GM18951 (cell line): ENCODE results near the gene EBF3.

ENCODE experiments used
- POLR2A ChIP-seq: IDR thresholded peaks from 4 replicates; pipeline ENCODE4 v1.6.1; 2011; ENCODE audit warnings: mild to moderate bottlenecking; ENCODE audit not compliant: insufficient read length, insufficient read depth; ENCODE audit errors: extremely low read depth
- in situ Hi-C: fragments of 300-500 bp; cut with MboI; formaldehyde crosslinking; loops from one replicate; pipeline ENCODE4 v1.12.0; 2022; ENCODE audit warnings: low sequenced_read_pairs, mixed read lengths, inconsistent platforms; ENCODE audit not compliant: unreplicated experiment

EBF3 gene

DNA sequence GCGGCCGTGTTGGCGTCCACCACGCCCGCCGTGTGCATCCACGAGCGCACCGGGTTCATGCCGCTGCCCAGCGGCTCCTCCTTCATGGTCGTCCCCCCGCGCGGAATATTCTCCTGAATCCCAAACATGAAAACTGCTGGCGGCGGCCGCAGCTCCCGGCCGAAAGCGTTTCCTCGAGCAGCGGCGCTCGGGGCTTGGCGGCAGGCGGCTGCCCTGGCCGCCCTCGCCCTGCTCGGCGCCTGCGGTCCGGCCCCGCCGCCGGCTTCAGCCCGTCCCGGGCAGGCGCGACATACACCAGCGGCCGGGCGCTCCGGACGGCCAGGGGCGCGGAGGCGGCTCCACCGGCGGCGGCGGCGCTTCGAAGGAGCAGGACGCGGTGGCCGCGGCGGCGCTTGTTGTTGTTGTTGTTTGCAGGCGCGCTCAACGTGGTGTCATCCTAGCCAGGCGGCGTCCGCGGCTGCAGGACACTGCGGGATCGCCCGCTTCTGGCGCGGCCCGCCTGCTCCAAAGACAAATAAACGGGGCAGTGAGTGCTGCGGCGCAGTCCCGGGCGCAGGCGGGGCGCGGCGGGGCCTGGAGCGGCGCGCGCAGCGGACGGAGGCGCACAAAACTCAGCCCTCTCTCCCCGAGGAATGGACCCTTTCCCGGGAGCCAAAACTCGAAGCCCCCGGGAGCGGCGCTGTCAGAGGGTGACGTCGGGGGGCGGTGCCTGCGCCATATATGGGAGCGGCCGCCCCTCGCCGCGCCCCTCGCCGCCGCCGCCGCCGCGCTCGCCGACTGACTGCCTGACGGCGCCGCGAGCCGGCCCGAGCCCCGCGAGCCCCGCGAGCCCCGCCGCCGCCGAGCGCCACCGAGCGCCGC, at the start of gene EBF3:
Gene EBF3, minus strand, starts transcription at position 634 of the 861 bp plus-strand sequence. Its CDS starts 506 bp downstream, at position 128.
- no peak for TF ChIP-seq POLR2A
- in situ Hi-C loops = no loop called here

DNA sequence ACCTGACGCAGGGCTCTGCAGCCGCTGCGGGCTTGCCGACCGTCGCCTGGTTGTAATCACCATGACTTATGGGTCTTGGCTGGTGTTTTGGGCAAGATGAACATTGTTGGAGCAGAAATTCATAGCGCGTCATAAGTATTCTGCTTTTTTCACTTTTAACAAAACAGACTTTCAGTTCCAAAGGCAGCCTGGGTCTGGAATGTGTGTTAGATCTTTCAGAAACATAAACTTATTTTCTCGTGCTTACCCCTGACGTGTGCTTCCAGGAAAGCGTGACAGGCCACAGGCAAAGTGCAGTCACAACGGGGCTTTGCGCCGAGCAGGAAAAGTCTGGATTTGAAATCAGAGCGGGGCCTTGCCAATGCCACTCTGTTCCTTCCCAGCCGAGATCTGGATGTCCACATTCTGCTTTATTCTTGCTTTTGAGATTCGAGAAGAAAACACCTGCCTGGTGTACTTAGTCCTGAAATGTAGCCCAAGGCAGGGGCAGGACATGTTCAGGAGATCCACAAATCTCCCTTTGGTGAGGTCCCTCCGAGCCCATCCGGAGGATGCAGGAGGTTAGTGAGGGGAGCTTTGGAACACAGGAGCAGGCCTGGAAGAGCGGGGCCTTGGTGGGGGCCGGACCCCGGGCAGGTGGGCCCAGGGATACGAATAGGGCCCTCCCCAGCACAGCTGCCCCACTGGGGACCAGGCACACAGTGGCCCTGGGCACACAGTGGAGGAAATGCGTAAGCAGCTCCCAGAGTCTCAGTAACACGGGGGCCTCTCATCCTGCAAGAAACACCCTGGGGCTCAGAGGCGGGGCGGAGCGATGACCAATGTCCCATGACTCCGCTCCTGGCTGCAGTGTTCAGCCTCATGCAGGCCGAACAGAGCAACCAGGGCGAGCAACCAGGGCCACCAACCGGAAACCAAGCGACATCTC, 49.5 kb upstream of the EBF3 start:
- in situ Hi-C loops = no loop called here
- no peak for TF ChIP-seq POLR2A

GRCh38 chr10:130012129-130012528, 48.1 kb upstream of the EBF3 start:
- in situ Hi-C loops = no loop called here

DNA sequence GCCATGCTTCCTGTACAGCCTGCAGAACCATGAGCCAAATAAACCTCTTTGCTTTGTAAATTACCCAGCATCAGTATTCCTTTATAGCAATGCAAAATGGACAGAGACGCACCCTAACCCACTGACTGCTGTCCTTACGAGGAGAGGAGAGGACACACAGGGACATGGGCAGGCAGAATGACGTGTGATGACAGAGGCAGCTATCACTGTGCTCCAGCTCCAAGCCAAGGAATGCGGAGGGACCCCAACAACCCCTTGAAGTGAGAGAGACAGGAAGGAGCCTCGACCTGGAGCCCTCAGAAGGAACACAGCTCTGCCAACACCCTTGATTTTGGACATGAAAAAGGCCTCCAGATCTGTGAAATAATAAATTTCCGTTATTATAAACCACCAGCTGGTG, 46.6 kb upstream of the EBF3 start:
- no peak for TF ChIP-seq POLR2A

More at GRCh38 chr10:130012129-130012528, 48.1 kb upstream of the EBF3 start:
- TF ChIP-seq POLR2A = no peak

GRCh38 chr10:130009228-130009627, 45.2 kb upstream of the EBF3 start:
- TF ChIP-seq POLR2A = no peak
- in situ Hi-C loops = no loop called here

More for the DNA sequence above, 46.6 kb upstream of the EBF3 start:
- in situ Hi-C loops = no loop called here

DNA sequence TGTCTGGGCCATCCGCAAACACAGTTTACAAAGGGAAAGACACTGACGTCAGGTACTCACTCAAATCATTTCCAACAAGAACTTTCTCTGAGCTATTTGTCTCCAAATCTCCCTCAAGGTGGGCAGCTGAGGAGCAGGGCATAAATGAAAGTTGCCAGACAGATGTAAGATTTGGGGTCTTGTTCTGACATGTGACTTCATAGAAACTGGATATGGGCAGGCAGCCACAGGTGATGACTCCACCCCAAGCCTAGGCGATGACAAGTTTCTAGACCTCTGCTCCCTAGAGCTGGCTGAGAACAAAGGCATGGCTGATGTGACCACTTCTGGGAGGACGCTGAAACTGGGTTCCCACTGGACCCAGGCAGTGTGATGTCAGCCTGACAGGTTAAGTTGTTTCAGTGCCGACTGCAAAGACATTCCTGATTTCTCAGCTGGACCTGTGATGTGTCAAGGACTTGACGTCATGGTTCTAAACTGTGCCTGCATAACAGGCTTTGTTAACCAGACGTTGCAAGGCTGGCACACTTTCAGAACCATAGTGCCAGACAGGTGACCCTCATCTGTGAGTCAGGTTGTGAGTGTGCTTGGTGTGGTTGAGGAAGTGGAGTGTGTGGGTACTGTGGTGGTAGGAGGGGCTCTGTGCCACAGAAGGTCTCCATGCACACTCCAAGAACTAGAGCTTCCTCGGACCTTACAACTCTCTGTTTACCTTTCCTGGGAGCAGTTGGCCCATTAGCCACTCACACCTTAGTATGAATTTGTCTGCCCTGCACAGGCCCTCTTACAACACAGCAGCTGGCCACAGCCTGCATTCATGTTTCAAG, 39.9 kb upstream of the EBF3 start:
- in situ Hi-C loops = no loop called here
- no peak for TF ChIP-seq POLR2A

- no peak for TF ChIP-seq POLR2A
Observed at GRCh38 chr10:130003166-130003565, 39.1 kb upstream of the EBF3 start.

GRCh38 chr10:130002606-130003005, 38.5 kb upstream of the EBF3 start:
- TF ChIP-seq POLR2A = no peak
- in situ Hi-C loops = no loop called here

More at GRCh38 chr10:130003166-130003565, 39.1 kb upstream of the EBF3 start:
- in situ Hi-C loops = no loop called here

DNA sequence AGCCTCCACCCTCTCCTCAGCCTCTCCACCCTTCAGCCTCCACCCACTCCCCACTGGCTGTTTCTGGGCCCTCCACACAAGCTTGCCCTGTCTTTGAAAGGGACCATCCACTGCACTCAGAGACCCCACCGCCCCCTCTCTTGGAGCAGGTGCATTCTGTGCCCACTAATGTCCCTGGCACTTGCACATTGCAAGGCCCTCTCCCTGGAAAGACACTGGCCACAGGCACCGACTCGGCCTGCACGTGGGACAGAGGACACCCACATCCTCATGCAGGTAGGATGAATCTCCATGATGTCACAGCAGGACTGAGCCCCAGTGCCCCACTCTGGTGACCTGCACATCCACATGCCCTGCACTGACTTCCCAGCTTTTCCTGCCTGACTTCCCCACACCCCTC, 36.8 kb upstream of the EBF3 start:
- in situ Hi-C loops = no loop called here

GRCh38 chr10:129999140-129999539, 35.1 kb upstream of the EBF3 start:
- in situ Hi-C loops = no loop called here
- TF ChIP-seq POLR2A = no peak

More for the DNA sequence above, 36.8 kb upstream of the EBF3 start:
- TF ChIP-seq POLR2A = no peak

GRCh38 chr10:129993621-129994020, 29.5 kb upstream of the EBF3 start:
- in situ Hi-C loops = no loop called here
- TF ChIP-seq POLR2A = no peak

GRCh38 chr10:129992356-129992755, 28.3 kb upstream of the EBF3 start:
- no peak for TF ChIP-seq POLR2A
- in situ Hi-C loops = no loop called here
